H9 (cell line): Measurements from ENCODE around the gene PRADC1. TPM values are rescaled to one million over a fixed set of nuclear protein-coding genes. Genes with fewer than 3 reads are reported as not detected.

ENCODE experiments used
- DNase-seq: peaks from one replicate; pipeline ENCODE4 v3.0.0-alpha.2; 2017
- H2AFZ ChIP-seq: one replicate; pipeline ENCODE4 v1.6.1; 2013; ENCODE audit warnings: mild to moderate bottlenecking, low read length, control low read depth, moderate library complexity
- H2AK5ac ChIP-seq: 2 replicates; pipeline ENCODE4 v1.6.1; 2013; ENCODE audit warnings: low read length, control low read depth, mixed read lengths; ENCODE audit not compliant: insufficient read length
- H2BK120ac ChIP-seq: one replicate; pipeline ENCODE4 v1.6.1; 2013; ENCODE audit warnings: low read depth, mild to moderate bottlenecking, low read length, control low read depth, inconsistent platforms; ENCODE audit not compliant: poor library complexity, severe bottlenecking
- H2BK12ac ChIP-seq: 2 replicates; pipeline ENCODE4 v1.6.1; 2013; ENCODE audit warnings: low read length, control low read depth, mixed read lengths, low read depth; ENCODE audit not compliant: insufficient read length
- H2BK15ac ChIP-seq: 2 replicates; pipeline ENCODE4 v1.6.1; 2013; ENCODE audit warnings: low read depth, low read length, control low read depth
- H2BK20ac ChIP-seq: one replicate; pipeline ENCODE4 v1.6.1; 2013; ENCODE audit warnings: low read depth, mild to moderate bottlenecking, low read length, control low read depth, inconsistent platforms; ENCODE audit not compliant: poor library complexity, severe bottlenecking
- H2BK5ac ChIP-seq: 2 replicates; pipeline ENCODE4 v1.6.1; 2013; ENCODE audit warnings: low read length, control low read depth, mixed read lengths; ENCODE audit not compliant: insufficient read length
- H3K14ac ChIP-seq: 2 replicates; pipeline ENCODE4 v1.6.1; 2013; ENCODE audit warnings: low read length, control low read depth; ENCODE audit not compliant: insufficient read depth
- H3K18ac ChIP-seq: 2 replicates; pipeline ENCODE4 v1.6.1; 2013; ENCODE audit warnings: low read depth, mild to moderate bottlenecking, mixed read lengths, low read length, control low read depth; ENCODE audit not compliant: insufficient read length
- H3K23ac ChIP-seq: 2 replicates; pipeline ENCODE4 v1.6.1; 2013; ENCODE audit warnings: low read length, control low read depth, mixed read lengths, low read depth; ENCODE audit not compliant: insufficient read length
- H3K23me2 ChIP-seq: 2 replicates; pipeline ENCODE4 v1.6.1; 2013; ENCODE audit warnings: low read depth, mild to moderate bottlenecking, mixed read lengths, low read length, control low read depth; ENCODE audit not compliant: insufficient read length, poor library complexity, severe bottlenecking
- H3K27ac ChIP-seq: 2 replicates; pipeline ENCODE4 v1.5.1; 2013; ENCODE audit warnings: low read length, control low read depth, mixed read lengths, low read depth; ENCODE audit not compliant: insufficient read length
- H3K27me3 ChIP-seq: 2 replicates; pipeline ENCODE4 v1.6.1; 2013; ENCODE audit warnings: low read length, control low read depth, inconsistent platforms; ENCODE audit not compliant: insufficient read depth
- H3K4ac ChIP-seq: 2 replicates; pipeline ENCODE4 v1.6.1; 2013; ENCODE audit warnings: low read depth, mild to moderate bottlenecking, control low read depth, inconsistent platforms, low read length, moderate library complexity
- H3K4me1 ChIP-seq: 2 replicates; pipeline ENCODE4 v1.6.1; 2013; ENCODE audit warnings: low read length, control low read depth, inconsistent platforms; ENCODE audit not compliant: insufficient read depth
- H3K4me2 ChIP-seq: 2 replicates; pipeline ENCODE4 v1.6.1; 2013; ENCODE audit warnings: low read length, control low read depth, mixed read lengths; ENCODE audit not compliant: insufficient read length, insufficient read depth
- H3K56ac ChIP-seq: 2 replicates; pipeline ENCODE4 v1.6.1; 2013; ENCODE audit warnings: low read depth, mild to moderate bottlenecking, mixed read lengths, low read length, control low read depth; ENCODE audit not compliant: insufficient read length
- H3K79me1 ChIP-seq: 2 replicates; pipeline ENCODE4 v1.6.1; 2013; ENCODE audit warnings: low read depth, mild to moderate bottlenecking, moderate library complexity, low read length, control low read depth, inconsistent platforms; ENCODE audit not compliant: insufficient read depth, poor library complexity, severe bottlenecking
- H3K79me2 ChIP-seq: 2 replicates; pipeline ENCODE4 v1.6.1; 2013; ENCODE audit warnings: low read length, control low read depth, inconsistent platforms; ENCODE audit not compliant: insufficient read depth
- H3K9ac ChIP-seq: 2 replicates; pipeline ENCODE4 v1.6.1; 2013; ENCODE audit warnings: low read length, control low read depth, mixed read lengths; ENCODE audit not compliant: insufficient read length; ENCODE audit errors: extremely low read depth
- H3K9me3 ChIP-seq: one replicate; pipeline ENCODE4 v1.6.1; 2013; ENCODE audit warnings: low read depth, low read length, inconsistent platforms; ENCODE audit not compliant: control insufficient read depth
- H3T11ph ChIP-seq: one replicate; pipeline ENCODE4 v1.6.1; 2013; ENCODE audit warnings: mild to moderate bottlenecking, low read length, control low read depth, inconsistent platforms
- H4K20me1 ChIP-seq: one replicate; pipeline ENCODE4 v1.6.1; 2013; ENCODE audit not compliant: control insufficient read depth, insufficient read length, insufficient read depth
- H4K5ac ChIP-seq: 2 replicates; pipeline ENCODE4 v1.6.1; 2013; ENCODE audit warnings: low read depth, mild to moderate bottlenecking, mixed read lengths, low read length, control low read depth; ENCODE audit not compliant: insufficient read length
- H4K8ac ChIP-seq: replicated peaks from 2 replicates; pipeline ENCODE4 v1.6.1; 2013; ENCODE audit warnings: low read length, control low read depth, mixed read lengths, low read depth; ENCODE audit not compliant: insufficient read length
- H4K91ac ChIP-seq: 2 replicates; pipeline ENCODE4 v1.6.1; 2013; ENCODE audit warnings: low read depth, mild to moderate bottlenecking, moderate library complexity, mixed read lengths, low read length, control low read depth; ENCODE audit not compliant: insufficient read length
- H3K27ac Mint-ChIP-seq, 3 experiments: 2 replicates in 2 of 3; 3 replicates in 1 of 3; pipeline ENCODE4 v1.8.0; 2020 to 2021; ENCODE audit warnings: mixed read lengths in 3 of 3, mild to moderate bottlenecking in 1 of 3, moderate library complexity in 1 of 3
- H3K27me3 Mint-ChIP-seq: 2 replicates; pipeline ENCODE4 v1.8.0; 2021; ENCODE audit warnings: low read depth, mild to moderate bottlenecking, moderate library complexity, mixed read lengths
- H3K36me3 Mint-ChIP-seq, 3 experiments: 2 replicates in 2 of 3; 3 replicates in 1 of 3; pipeline ENCODE4 v1.8.0; 2020 to 2021; ENCODE audit warnings: low read depth in 3 of 3, mixed read lengths in 3 of 3; ENCODE audit not compliant: insufficient read depth in 1 of 3
- H3K4me1 Mint-ChIP-seq, 2 experiments: 2 replicates each; pipeline ENCODE4 v1.8.0; 2020; ENCODE audit warnings: mixed read lengths in 2 of 2
- H3K4me3 Mint-ChIP-seq, 2 experiments: 2 replicates in 1 of 2; 3 replicates in 1 of 2; pipeline ENCODE4 v1.8.0; 2020 to 2021; ENCODE audit warnings: mild to moderate bottlenecking in 2 of 2, mixed read lengths in 2 of 2, moderate library complexity in 1 of 2
- H3K9me3 Mint-ChIP-seq, 2 experiments: 2 replicates in 1 of 2; 3 replicates in 1 of 2; pipeline ENCODE4 v1.8.0; 2020; ENCODE audit warnings: mild to moderate bottlenecking in 2 of 2, mixed read lengths in 2 of 2, moderate library complexity in 1 of 2
- CTCF ChIP-seq: fragments of 200-600 bp; sonication (generic); conservative IDR thresholded peaks from 3 replicates; pipeline ENCODE4 v1.8.0; 2021; ENCODE audit warnings: antibody characterized with exemption, mild to moderate bottlenecking
- WGBS: extraction: QIAGEN DNeasy Blood & Tissue Kit; methylation state at CpG from one replicate; pipeline ENCODE4 v1.1.7; 2013; ENCODE audit warnings: missing lambda C conversion rate, low lambda C conversion rate, mixed read lengths; ENCODE audit not compliant: insufficient read length; ENCODE audit errors: extremely low coverage; 5-methylcytosine and 5-hydroxymethylcytosine counted together
- total RNA-seq: library from RNA; stranded (reverse); gene quantifications from 2 replicates; pipeline ENCODE4 v1.2.1, GENCODE V29; 2021

PRADC1 gene
- total RNA-seq, 1 experiment from 2014 or later: 9.6 TPM

GRCh38 chr2:73254343-73255006 is 21.4 kb upstream of the PRADC1 start:
- no peaks in the 10 kb centered on the region for H3K79me2 ChIP-seq
- Mint-ChIP-seq H3K4me1 (peaks cover 10 to 16% of the 10 kb centered on the region in 2 experiments), H3K27ac (no peak overlapping the region), H3K4me3 (no peak overlapping the region), H3K27me3 (no peaks in the 10 kb centered on the region), H3K9me3 (no peaks in the 10 kb centered on the region; a peak in 1 of 5 replicates), H3K36me3 (peaks cover 37 to 61% (median 45%) of the 10 kb centered on the region in 3 experiments)
- H3K27me3 ChIP-seq: no peaks in the 10 kb centered on the region
- H3K4ac ChIP-seq: no peak overlapping the region
- H2BK20ac ChIP-seq: no peak overlapping the region
- no peaks in the 10 kb centered on the region for H3K9me3 ChIP-seq
- no peak overlapping the region for H4K91ac ChIP-seq
- H4K8ac ChIP-seq: no peak overlapping the region
- H3K18ac ChIP-seq: no peak overlapping the region
- H3K9ac ChIP-seq: no peak overlapping the region
- no peak overlapping the region for H3K4me2 ChIP-seq
- no CpG with 5 or more reads among the region's 7 CpGs for WGBS
- H2BK15ac ChIP-seq: no peak overlapping the region
- no peak overlapping the region for H3T11ph ChIP-seq
- H2BK12ac ChIP-seq: no peak overlapping the region
- no peak overlapping the region for H4K5ac ChIP-seq
- no peak overlapping the region for H3K14ac ChIP-seq
- H3K27ac ChIP-seq: no peak overlapping the region
- no peaks in the 10 kb centered on the region for H3K23me2 ChIP-seq
- no peak overlapping the region for H2AFZ ChIP-seq
- no peak overlapping the region for H3K56ac ChIP-seq
- H3K79me1 ChIP-seq: no peaks in the 10 kb centered on the region
- no peak overlapping the region for H2BK120ac ChIP-seq
- H2BK5ac ChIP-seq: no peak overlapping the region
- H3K4me1 ChIP-seq: no peaks in the 10 kb centered on the region
- TF ChIP-seq CTCF: no peak
- H2AK5ac ChIP-seq: no peak overlapping the region
- no peak overlapping the region for H3K23ac ChIP-seq
- DNase-seq: no peak
- no peaks in the 10 kb centered on the region for H4K20me1 ChIP-seq
